A549 (cell line): ENCODE results near the gene SPDYE6.
"Not testable (repeated sequence)": the region's sequence is repeated elsewhere in the genome, so short reads cannot be mapped to it uniquely, and the experiment has no call there.

Experiments used
- CBX8 ChIP-seq: fragments of 200-600 bp; sonication (generic); IDR thresholded peaks from 2 replicates; pipeline ENCODE4 v1.6.1; 2016
- CTCF ChIP-seq: fragments of >200 bp; sonication (Bioruptor Twin); formaldehyde crosslinking; IDR thresholded peaks from 3 replicates; pipeline ENCODE4 v1.5.1; 2016
- KDM1A ChIP-seq: fragments of 200-600 bp; sonication (generic); IDR thresholded peaks from 2 replicates; pipeline ENCODE4 v1.6.1; 2016; ENCODE audit warnings: low read depth, mild to moderate bottlenecking
- MAX ChIP-seq: IDR thresholded peaks from 2 replicates; pipeline ENCODE4 v1.6.1; 2012

GRCh38 chr7:102381696-102382425 is 25.6 kb upstream of the SPDYE6 start:
- TF ChIP-seq KDM1A, CBX8, CTCF, MAX: not testable (repeated sequence)
